SIG-M5 treated with dmso at 0.1 percent for 504 hours (cell line): ENCODE results near the gene FIBP.
A peak's percentile ranks its signal among the peaks of the same experiment; 100 is the strongest.

ENCODE experiments used
- DNase-seq: peaks from one replicate; lab custom pipeline; 2025; ENCODE audit not compliant: unreplicated experiment; lab: John Stamatoyannopoulos, UW

Gene FIBP

DNA sequence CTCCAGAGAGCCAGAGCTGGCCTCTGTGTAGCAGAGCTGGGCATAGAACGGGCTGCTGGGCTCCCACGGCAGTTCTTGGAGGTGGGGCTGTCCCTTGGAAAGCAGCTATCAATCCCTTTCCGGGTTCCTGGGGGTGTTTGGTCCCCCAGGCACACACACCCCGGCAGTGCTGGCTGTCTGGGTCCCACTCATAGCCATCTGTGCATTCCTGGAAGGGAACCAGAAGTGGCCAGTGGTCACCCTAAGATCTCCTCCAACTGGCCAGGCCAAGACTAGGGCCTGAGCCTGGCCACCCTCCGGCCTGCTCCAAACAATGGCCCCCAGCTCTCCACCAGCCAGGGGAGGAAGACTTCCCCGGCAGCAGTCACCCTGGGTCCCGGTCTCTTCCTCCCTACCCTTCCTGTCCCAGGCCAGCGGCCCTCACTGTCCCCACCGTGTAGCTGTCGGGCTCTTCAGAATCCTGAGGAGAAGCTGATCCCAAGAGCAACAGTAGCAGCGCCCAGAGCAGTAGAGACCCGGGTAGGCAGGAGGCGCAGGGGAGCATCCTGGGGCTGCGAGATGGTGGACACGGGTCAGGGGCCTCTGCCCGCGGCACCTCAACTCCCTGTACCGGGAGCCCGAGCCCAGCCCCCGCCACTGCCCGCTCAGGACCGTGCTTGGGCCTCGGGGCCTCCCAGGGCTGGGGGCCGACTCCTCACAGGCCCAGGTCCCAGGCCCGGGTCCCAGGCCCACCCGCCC lies 16.3 kb downstream of the FIBP start:
- no peak for DNase-seq

DNA sequence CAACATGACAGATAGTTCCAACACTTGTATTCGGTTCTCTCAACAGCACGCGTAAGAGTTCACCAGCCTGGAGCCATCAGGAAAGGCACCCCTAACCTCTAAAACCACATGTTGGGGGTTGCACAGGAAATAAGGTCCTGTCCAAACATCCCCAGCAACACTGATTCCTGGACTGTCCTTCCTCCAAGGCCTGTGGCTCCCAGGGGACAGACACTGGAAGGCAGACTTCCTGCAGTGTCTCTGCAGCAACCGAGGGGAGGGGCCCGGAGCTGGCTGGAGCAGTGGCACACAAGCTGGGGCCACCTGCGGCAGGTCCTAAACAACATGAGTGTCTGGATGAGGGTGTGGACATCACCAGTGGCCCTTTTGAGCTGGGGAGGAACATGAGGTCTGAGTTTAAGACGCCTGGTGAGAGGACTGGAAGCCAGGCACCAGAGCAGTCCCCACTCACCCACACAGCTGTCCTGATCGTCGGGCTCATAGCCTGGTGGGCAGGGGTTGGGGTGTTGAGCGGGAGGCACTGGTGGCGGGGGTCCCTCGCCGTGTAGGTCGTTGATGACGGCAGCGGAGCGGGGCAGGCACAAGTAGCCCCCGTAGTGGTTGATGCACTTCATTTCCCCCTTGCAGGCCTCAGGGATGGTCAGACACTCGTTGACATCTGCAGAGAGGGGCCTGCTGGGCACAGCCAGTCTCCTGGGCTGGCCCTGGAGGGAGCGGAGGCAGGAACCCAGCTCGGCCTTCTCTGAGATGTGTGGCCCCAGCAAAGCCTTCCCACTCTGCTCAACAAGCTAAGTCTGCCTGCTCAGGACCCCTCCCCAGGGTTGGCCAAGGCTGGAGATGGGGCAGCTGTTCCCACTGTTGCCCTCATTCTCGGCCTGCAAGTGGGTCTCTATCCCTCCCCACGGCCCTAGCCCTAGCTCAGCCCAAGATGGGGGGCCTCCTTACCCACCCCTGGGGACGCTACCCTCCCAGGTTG lies 17.3 kb downstream of the FIBP start:
- DNase-seq, result no peak

DNA sequence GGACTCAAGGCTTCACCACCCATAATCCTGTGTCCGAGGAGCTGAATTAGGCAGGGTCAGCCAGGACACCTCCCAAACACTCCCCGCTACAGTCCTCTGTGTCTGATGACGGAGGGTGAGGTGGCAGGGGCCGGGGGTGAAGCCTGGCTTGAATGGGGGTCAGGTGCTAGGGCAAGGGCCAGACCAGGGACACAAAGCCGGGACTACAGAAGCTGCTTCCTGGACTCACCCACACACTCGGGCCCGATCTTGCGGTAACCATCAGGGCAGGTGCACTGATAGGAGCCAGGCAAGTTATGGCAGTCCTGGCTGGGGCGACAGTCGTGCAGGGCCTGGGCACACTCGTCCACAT lies 18.0 kb downstream of the FIBP start:
- no peak for DNase-seq

GRCh38 chr11:65869643-65870306 lies 18.5 kb downstream of the FIBP start:
- DNase-seq, result no peak

DNA sequence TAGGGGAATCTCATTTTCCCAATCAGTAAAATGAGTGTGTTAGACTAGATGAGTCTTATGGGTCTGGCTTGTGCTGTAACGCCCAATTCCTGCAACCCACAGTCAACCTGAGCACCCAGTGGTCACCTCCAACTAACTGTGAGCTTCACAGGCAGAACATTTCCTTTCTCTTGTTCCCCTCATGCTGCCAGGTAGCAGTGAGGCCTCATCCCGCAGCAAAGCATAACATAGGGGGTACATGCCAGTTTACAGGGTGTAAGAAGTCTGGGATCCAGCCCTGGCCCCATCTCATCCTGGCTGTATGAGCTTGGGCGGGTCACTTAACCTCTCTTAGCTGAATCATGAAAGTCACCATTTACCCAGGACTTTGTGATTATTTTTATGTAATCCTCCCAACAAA lies 19.4 kb downstream of the FIBP start:
- no peak for DNase-seq

- no peak for DNase-seq
Observed at GRCh38 chr11:65868076-65868667, 20.1 kb downstream of the FIBP start.

- DNase-seq, result peak; percentile 14
Observed at GRCh38 chr11:65867284-65868071, 20.8 kb downstream of the FIBP start.

GRCh38 chr11:65866509-65867283 lies 21.6 kb downstream of the FIBP start:
- no peak for DNase-seq

GRCh38 chr11:65865550-65866172 lies 22.6 kb downstream of the FIBP start:
- no peak for DNase-seq

GRCh38 chr11:65864706-65865471 lies 23.4 kb downstream of the FIBP start:
- DNase-seq, result no peak

GRCh38 chr11:65863889-65864705 lies 24.2 kb downstream of the FIBP start:
- no peak for DNase-seq

DNA sequence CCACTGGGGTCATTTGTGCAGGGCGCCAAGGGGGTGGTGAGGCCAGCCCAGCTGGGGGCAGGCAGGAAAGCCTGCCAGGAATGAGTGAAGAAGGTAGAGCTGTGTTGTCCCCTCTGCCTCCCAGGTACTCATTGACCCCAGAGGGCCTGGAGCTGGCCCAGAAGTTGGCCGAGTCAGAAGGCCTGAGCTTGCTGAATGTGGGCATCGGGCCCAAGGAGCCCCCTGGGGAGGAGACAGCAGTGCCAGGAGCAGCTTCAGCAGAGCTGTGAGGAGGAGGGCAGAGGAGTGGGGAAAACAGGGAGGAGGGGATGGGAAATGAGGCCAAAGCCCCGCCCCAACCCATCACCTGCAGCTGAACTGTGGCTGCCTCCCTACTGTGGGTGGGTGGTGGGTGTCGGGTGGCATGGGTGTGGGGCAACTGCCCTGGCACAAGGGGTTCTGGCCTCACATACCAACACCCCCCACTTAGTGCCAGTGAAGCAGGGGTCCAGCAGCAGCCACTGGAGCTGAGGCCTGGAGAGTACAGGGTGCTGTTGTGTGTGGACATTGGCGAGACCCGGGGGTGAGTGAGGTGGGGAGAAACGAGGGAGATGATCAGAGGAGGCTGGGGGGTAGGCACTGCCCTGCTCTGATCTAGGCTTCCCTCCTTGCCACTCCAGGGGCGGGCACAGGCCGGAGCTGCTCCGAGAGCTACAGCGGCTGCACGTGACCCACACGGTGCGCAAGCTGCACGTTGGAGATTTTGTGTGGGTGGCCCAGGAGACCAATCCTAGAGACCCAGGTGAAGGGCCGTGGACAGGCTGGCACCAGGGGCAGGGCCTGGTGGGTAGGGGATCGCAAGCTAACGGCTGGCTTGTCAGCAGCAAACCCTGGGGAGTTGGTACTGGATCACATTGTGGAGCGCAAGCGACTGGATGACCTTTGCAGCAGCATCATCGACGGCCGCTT lies 25.1 kb downstream of the FIBP start:
- DNase-seq, result no peak

DNA sequence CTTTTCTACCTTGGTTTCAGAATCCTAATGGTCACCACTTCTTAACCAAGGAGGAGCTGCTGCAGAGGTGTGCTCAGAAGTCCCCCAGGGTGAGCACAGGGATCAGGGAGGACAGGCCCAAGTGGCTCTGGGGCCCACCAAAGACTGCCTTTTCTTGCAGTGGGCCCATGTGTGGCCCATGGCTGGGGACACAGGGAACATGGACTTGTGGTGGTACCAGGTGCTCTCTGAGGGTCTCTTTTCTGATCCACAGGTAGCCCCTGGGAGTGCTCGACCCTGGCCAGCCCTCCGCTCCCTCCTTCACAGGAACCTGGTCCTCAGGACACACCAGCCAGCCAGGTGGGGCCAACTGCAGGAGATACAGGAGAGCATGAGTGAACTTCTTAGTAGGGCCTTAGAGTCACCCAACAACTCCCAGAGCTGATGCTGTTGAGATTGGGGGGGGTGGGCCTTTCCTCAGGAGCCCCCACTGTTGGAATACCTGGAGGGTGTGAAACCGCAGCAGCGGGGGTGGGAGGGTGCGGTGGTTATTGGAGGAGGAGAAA lies 26.0 kb downstream of the FIBP start:
- no peak for DNase-seq

DNA sequence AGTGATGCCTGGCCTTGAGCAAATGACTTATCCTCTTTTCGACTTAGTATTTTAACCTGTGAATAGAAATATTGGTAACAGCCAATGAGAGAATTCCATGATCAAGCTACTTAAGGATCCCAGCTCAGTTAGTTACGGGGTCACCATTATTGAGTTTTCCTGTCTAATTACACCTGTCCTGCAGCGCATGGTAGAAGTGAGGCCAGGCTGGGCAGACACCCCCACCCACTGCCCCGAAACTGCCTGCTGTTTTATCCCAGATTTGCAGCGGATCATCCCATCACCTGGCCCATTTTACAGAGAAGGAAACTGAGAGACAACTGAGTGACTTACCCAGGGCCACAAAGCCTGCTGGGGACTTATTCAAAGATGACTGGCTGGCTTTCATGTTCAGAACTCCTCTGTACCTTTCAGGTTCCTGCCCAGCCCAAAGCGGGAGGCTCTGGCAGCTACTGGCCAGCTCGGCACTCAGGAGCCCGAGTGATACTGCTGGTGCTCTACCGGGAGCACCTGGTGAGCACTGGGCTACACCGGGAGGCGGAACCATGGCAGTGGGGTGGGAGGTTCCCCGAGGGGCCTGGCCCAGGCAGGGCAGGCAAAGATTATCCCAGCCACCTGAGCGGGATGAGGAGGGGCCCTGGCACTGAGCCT lies 26.6 kb downstream of the FIBP start:
- no peak for DNase-seq

- no peak for DNase-seq
Observed at GRCh38 chr11:65861165-65861505, 27.1 kb downstream of the FIBP start.
